HepG2 (cell line): ENCODE data around the gene PCGF3. TPM values are rescaled to one million over a fixed set of nuclear protein-coding genes. Genes with fewer than 3 reads are reported as not detected.
A peak's percentile ranks its signal among the peaks of the same experiment; 100 is the strongest.

Experiments used
- BRD4 ChIP-seq: sonication (generic); formaldehyde crosslinking; IDR thresholded peaks from 2 replicates; pipeline ENCODE4 v1.4.0; 2020; ENCODE audit warnings: missing genetic modification reagents
- CENPBD1 ChIP-seq: sonication (generic); formaldehyde crosslinking; IDR thresholded peaks from 2 replicates; pipeline ENCODE4 v1.8.0; 2022; ENCODE audit warnings: missing genetic modification reagents, low read depth, mild to moderate bottlenecking, borderline replicate concordance
- KMT2B ChIP-seq: IDR thresholded peaks from 2 replicates; pipeline ENCODE4 v1.6.1; 2016; ENCODE audit warnings: missing genetic modification reagents, missing compliant biosample characterization
- MEF2D ChIP-seq: sonication (generic); formaldehyde crosslinking; IDR thresholded peaks from 2 replicates; pipeline ENCODE4 v1.5.1; 2020; ENCODE audit warnings: mild to moderate bottlenecking, missing genetic modification reagents
- PRDM4 ChIP-seq: sonication (generic); formaldehyde crosslinking; IDR thresholded peaks from 2 replicates; pipeline ENCODE4 v1.9.0; 2021; ENCODE audit warnings: missing genetic modification reagents, borderline replicate concordance
- RARG ChIP-seq: sonication (generic); formaldehyde crosslinking; IDR thresholded peaks from 2 replicates; pipeline ENCODE4 v1.4.0; 2020; ENCODE audit warnings: low read depth, mild to moderate bottlenecking, missing genetic modification reagents
- SATB2 ChIP-seq: sonication (generic); formaldehyde crosslinking; IDR thresholded peaks from 2 replicates; pipeline ENCODE4 v1.5.0; 2020; ENCODE audit warnings: missing genetic modification reagents
- SRY ChIP-seq: sonication (generic); formaldehyde crosslinking; IDR thresholded peaks from 2 replicates; pipeline ENCODE4 v1.8.0; 2022; ENCODE audit warnings: mild to moderate bottlenecking, missing genetic modification reagents
- TCF7 ChIP-seq: sonication (generic); IDR thresholded peaks from 2 replicates; pipeline ENCODE4 v1.6.1; 2016; ENCODE audit warnings: antibody characterized with exemption, low read depth
- ZFP36L1 ChIP-seq: sonication (generic); formaldehyde crosslinking; IDR thresholded peaks from 2 replicates; pipeline ENCODE4 v1.8.0; 2022; ENCODE audit warnings: mild to moderate bottlenecking, missing genetic modification reagents, moderate library complexity
- ZNF230 ChIP-seq: sonication (generic); formaldehyde crosslinking; IDR thresholded peaks from 2 replicates; pipeline ENCODE4 v1.4.0; 2020; ENCODE audit warnings: mild to moderate bottlenecking, missing genetic modification reagents
- ZNF264 ChIP-seq: sonication (generic); formaldehyde crosslinking; IDR thresholded peaks from 2 replicates; pipeline ENCODE4 v1.4.0; 2020; ENCODE audit warnings: missing genetic modification reagents
- ZNF484 ChIP-seq: sonication (generic); formaldehyde crosslinking; IDR thresholded peaks from 2 replicates; pipeline ENCODE4 v1.5.1; 2020; ENCODE audit warnings: mild to moderate bottlenecking, low read depth, missing genetic modification reagents, borderline replicate concordance
- ZNF577 ChIP-seq: sonication (generic); formaldehyde crosslinking; IDR thresholded peaks from 2 replicates; pipeline ENCODE4 v1.4.0; 2020; ENCODE audit warnings: mild to moderate bottlenecking, low read depth, missing genetic modification reagents, borderline replicate concordance
- ZNF720 ChIP-seq: sonication (generic); formaldehyde crosslinking; IDR thresholded peaks from 2 replicates; pipeline ENCODE4 v1.4.0; 2020; ENCODE audit warnings: missing genetic modification reagents
- ZNF724P ChIP-seq: sonication (generic); formaldehyde crosslinking; IDR thresholded peaks from 2 replicates; pipeline ENCODE4 v1.8.0; 2022; ENCODE audit warnings: missing genetic modification reagents, borderline replicate concordance
- ZNF775 ChIP-seq: sonication (generic); formaldehyde crosslinking; IDR thresholded peaks from 2 replicates; pipeline ENCODE4 v1.4.0; 2020; ENCODE audit warnings: missing genetic modification reagents, mild to moderate bottlenecking, moderate library complexity, borderline replicate concordance
- polyA plus RNA-seq, 8 experiments: library from polyadenylated mRNA; depleted of rRNA in 3 of 8; stranded (reverse) in 7 of 8; unstranded in 1 of 8; fragments of >200 nt; fragmentation: Illumina TruSeq in 4 of 8; extraction: Trizol in 4 of 8; gene quantifications; 2 replicates each; pipeline versions ENCODE4 v1.2.1 to v1.2.3, GENCODE V29; 2011 to 2016; ENCODE audit warnings: low read depth in 4 of 8, missing spikeins in 1 of 8, mixed read lengths in 1 of 8; ENCODE audit not compliant: insufficient read depth in 1 of 8
- total RNA-seq, 5 experiments: library from RNA; depleted of rRNA; stranded (reverse); fragments of >200 nt; fragmentation: Illumina TruSeq; extraction: Trizol; gene quantifications; 2 replicates each; pipeline ENCODE4 v1.2.3, GENCODE V29; 2016; ENCODE audit warnings: low read depth in 1 of 5
- TF ChIP-seq, protein P1 (sequence below): sonication (generic); formaldehyde crosslinking; IDR thresholded peaks from 2 replicates; pipeline ENCODE4 v1.4.0; 2020; ENCODE audit warnings: missing genetic modification reagents
- TF ChIP-seq, protein P2 (sequence below): sonication (generic); formaldehyde crosslinking; IDR thresholded peaks from 2 replicates; pipeline ENCODE4 v1.8.0; 2022; ENCODE audit warnings: mild to moderate bottlenecking, missing genetic modification reagents, moderate library complexity
- TF ChIP-seq, protein P3 (sequence below): sonication (generic); formaldehyde crosslinking; IDR thresholded peaks from 2 replicates; pipeline ENCODE4 v1.4.0; 2020; ENCODE audit warnings: mild to moderate bottlenecking, low read depth, missing genetic modification reagents

The PCGF3 gene
- total and polyA plus RNA-seq, 2 of the 13 experiments (the other 11 are each of a cell fraction or from before 2014, with no cell fraction given) = 28.6 to 66.2 TPM

DNA sequence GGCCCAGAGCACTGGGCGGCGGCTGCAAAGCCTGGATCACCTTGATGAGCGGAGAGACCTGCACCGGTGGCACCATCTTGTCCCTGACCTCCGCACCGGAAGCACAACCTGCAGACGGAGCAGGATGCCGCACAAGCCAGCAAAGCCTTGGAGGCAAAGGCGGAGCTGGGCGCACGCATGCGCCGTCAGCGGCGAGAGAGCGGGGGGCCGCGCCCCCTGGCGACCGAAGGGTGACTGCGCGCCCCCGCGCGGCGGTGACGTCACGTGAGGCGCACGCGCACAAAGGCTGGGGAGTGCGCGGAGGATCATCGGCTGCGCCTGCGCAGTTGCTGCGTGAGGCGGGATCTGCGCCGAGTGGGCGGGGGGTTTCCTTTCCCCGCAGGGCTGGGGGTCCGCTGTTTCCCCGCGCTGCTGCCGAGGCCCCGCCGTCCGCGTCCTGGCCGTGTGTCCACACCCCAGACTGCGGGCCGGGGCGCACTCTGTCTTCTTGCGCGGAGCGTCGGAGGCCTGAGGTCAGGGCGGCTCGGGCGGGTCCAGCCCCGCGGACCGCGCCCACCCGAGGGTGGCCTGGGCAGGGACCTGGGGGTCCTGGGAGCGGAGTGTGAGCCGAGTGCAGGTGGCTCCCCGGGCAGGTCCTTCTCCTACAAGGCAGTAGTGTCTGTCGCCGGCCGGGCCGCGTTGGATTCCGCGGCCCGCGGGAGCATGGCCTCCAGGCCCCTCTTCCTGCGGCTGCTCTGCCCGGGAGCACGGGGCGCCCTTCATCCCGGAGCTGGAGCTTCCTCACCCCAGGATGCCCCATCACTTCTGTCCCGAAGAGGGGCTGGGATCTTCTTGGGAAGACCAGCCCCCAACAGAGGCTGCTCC lies 31.2 kb upstream of the PCGF3 start, which contains the start of the genes ATP5ME and MYL5 (continued):
- TF ChIP-seq CENPBD1 (CRISPR knock-in tag) (no peak), SRY (CRISPR knock-in tag) (peak; percentile 98), ZNF577 (CRISPR knock-in tag) (no peak), BRD4 (CRISPR knock-in tag) (peak; percentile 21; the same call in 1 of the 2 replicates), TCF7 (no peak), ZFP36L1 (0 out of 2 replicates have a peak, but pooled peaks have one; percentile 58), ZNF230 (0 out of 2 replicates have a peak, but pooled peaks have one; percentile 57), SATB2 (no peak), MEF2D (CRISPR knock-in tag) (no peak), ZNF724P (no peak), RARG (CRISPR knock-in tag) (0 out of 2 replicates have a peak, but pooled peaks have one; percentile 28), ZNF264 (no peak), KMT2B (peak; percentile 57; the same call in 1 of the 2 replicates), ZNF775 (CRISPR knock-in tag) (no peak), ZNF484 (CRISPR knock-in tag) (no peak; the same call in 1 of the 2 replicates), PRDM4 (CRISPR knock-in tag) (no peak), ZNF720 (CRISPR knock-in tag) (no peak)
- TF ChIP-seq, protein P1, sequence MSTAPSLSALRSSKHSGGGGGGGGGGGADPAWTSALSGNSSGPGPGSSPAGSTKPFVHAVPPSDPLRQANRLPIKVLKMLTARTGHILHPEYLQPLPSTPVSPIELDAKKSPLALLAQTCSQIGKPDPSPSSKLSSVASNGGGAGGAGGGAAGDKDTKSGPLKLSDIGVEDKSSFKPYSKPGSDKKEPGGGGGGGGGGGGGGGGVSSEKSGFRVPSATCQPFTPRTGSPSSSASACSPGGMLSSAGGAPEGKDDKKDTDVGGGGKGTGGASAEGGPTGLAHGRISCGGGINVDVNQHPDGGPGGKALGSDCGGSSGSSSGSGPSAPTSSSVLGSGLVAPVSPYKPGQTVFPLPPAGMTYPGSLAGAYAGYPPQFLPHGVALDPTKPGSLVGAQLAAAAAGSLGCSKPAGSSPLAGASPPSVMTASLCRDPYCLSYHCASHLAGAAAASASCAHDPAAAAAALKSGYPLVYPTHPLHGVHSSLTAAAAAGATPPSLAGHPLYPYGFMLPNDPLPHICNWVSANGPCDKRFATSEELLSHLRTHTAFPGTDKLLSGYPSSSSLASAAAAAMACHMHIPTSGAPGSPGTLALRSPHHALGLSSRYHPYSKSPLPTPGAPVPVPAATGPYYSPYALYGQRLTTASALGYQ (CRISPR knock-in tag) = no peak; the same call in 1 of the 2 replicates
- TF ChIP-seq, protein P2, sequence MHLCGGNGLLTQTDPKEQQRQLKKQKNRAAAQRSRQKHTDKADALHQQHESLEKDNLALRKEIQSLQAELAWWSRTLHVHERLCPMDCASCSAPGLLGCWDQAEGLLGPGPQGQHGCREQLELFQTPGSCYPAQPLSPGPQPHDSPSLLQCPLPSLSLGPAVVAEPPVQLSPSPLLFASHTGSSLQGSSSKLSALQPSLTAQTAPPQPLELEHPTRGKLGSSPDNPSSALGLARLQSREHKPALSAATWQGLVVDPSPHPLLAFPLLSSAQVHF = 0 out of 2 replicates have a peak, but pooled peaks have one; percentile 17
- TF ChIP-seq, protein P3, sequence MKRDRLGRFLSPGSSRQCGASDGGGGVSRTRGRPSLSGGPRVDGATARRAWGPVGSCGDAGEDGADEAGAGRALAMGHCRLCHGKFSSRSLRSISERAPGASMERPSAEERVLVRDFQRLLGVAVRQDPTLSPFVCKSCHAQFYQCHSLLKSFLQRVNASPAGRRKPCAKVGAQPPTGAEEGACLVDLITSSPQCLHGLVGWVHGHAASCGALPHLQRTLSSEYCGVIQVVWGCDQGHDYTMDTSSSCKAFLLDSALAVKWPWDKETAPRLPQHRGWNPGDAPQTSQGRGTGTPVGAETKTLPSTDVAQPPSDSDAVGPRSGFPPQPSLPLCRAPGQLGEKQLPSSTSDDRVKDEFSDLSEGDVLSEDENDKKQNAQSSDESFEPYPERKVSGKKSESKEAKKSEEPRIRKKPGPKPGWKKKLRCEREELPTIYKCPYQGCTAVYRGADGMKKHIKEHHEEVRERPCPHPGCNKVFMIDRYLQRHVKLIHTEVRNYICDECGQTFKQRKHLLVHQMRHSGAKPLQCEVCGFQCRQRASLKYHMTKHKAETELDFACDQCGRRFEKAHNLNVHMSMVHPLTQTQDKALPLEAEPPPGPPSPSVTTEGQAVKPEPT (CRISPR knock-in tag) = no peak
